Kidney epithelial cell (primary cell): ENCODE results near the gene PDCD11. TPM values are rescaled to one million over a fixed set of nuclear protein-coding genes. Genes with fewer than 3 reads are reported as not detected.
A peak's percentile ranks its signal among the peaks of the same experiment; 100 is the strongest.

Source experiments
- DNase-seq: peaks from one replicate; pipeline ENCODE4 v3.0.0-alpha.2; 2010; ENCODE audit warnings: low read depth
- H3K27me3 ChIP-seq: 2 replicates; pipeline ENCODE4 v1.6.0; 2011; ENCODE audit warnings: low read length; ENCODE audit not compliant: control insufficient read depth, insufficient read depth
- H3K36me3 ChIP-seq: 2 replicates; pipeline ENCODE4 v1.5.1; 2011; ENCODE audit warnings: low read length; ENCODE audit not compliant: control insufficient read depth, insufficient read depth
- H3K4me3 ChIP-seq: 2 replicates; pipeline ENCODE4 v1.5.1; 2011; ENCODE audit warnings: low read depth, mild to moderate bottlenecking, control low read depth, low read length
- CTCF ChIP-seq: IDR thresholded peaks from 2 replicates; pipeline ENCODE4 v1.5.1; 2011; ENCODE audit warnings: mild to moderate bottlenecking, moderate library complexity, low read length, control low read depth, inconsistent platforms; ENCODE audit not compliant: insufficient read depth, poor library complexity, severe bottlenecking
- total RNA-seq: library from RNA; depleted of rRNA; stranded (reverse); fragments of >200 nt; gene quantifications from 2 replicates; pipeline ENCODE4 v1.2.3, GENCODE V29; 2015

Gene PDCD11
- total RNA-seq, 1 donor from 2014 or later = 53.0 TPM

GRCh38 chr10:103374263-103374662 lies 22.2 kb upstream of the PDCD11 start:
- H3K27me3 ChIP-seq = no peaks in the 10 kb centered on the region
- no peak for DNase-seq
- no peaks in the 10 kb centered on the region for H3K36me3 ChIP-seq
- no peak for TF ChIP-seq CTCF
- no peak overlapping the region for H3K4me3 ChIP-seq

- DNase-seq = no peak
- no peaks in the 10 kb centered on the region for H3K36me3 ChIP-seq
- H3K27me3 ChIP-seq = no peaks in the 10 kb centered on the region
- H3K4me3 ChIP-seq = no peak overlapping the region
- no peak for TF ChIP-seq CTCF
These were observed 13.7 kb upstream of the PDCD11 start for GRCh38 chr10:103382769-103383168.

- TF ChIP-seq CTCF = no peak
- Histone ChIP-seq H3K4me3 (no peak overlapping the region), H3K36me3 (peaks cover 1% of the 10 kb centered on the region), H3K27me3 (no peaks in the 10 kb centered on the region)
- DNase-seq = peak; percentile 7
These were observed 2.2 kb upstream of the PDCD11 start for GRCh38 chr10:103394180-103394579.

GRCh38 chr10:103395754-103396066 lies 716 bp upstream of the PDCD11 start:
- no peak for DNase-seq
- peak overlapping the region; percentile 86 for H3K4me3 ChIP-seq
- no peak for TF ChIP-seq CTCF
- H3K36me3 ChIP-seq = peaks cover 1% of the 10 kb centered on the region
- no peaks in the 10 kb centered on the region for H3K27me3 ChIP-seq

- TF ChIP-seq CTCF = no peak
- no peaks in the 10 kb centered on the region for H3K27me3 ChIP-seq
- H3K36me3 ChIP-seq = peaks cover 2% of the 10 kb centered on the region
- no peak for DNase-seq
- peak overlapping the region; percentile 86 for H3K4me3 ChIP-seq
These were observed 312 bp downstream of the PDCD11 start for GRCh38 chr10:103396789-103397087.

- no peak for DNase-seq
- Histone ChIP-seq H3K4me3 (peak overlapping the region; percentile 86), H3K36me3 (peaks cover 2% of the 10 kb centered on the region), H3K27me3 (no peaks in the 10 kb centered on the region)
- TF ChIP-seq CTCF = no peak
These were observed 882 bp downstream of the PDCD11 start for GRCh38 chr10:103397191-103397825.
